PC-9 (cell line): ENCODE measurements around the gene TNFSF4. TPM values are rescaled to one million over a fixed set of nuclear protein-coding genes. Genes with fewer than 3 reads are reported as not detected.

Source experiments
- BruUV-seq: library from RNA; stranded (reverse); fragments of 400-500 nt; replicated peaks from 2 replicates; lab custom pipeline; 2021; lab: Mats Ljungman, UMichigan
- CTCF ChIA-PET: fragments of 300-600 bp; sonication (Branson Sonifier 250); formaldehyde crosslinking; loops from one replicate; lab custom pipeline; 2022; ENCODE audit warnings: antibody characterized with exemption; lab: Charles Lee
- POLR2A ChIA-PET: fragments of 300-600 bp; sonication (Branson Sonifier 250); formaldehyde crosslinking; loops from one replicate; lab custom pipeline; 2022; ENCODE audit warnings: antibody characterized with exemption; ENCODE audit not compliant: unreplicated experiment; lab: Charles Lee
- DNase-seq, 2 experiments: peaks; one replicate each; pipeline versions ENCODE4 v3.0.0 to v3.0.0-alpha.2; 2015 to 2022; ENCODE audit warnings: mixed read lengths in 1 of 2
- H2AFZ ChIP-seq: fragments of 200-600 bp; sonication (generic); 2 replicates; pipeline ENCODE4 v1.8.1; 2017; ENCODE audit warnings: antibody characterized with exemption
- H3F3A ChIP-seq: fragments of 200-600 bp; sonication (generic); 2 replicates; pipeline ENCODE4 v1.8.1; 2017; ENCODE audit warnings: antibody characterized with exemption, mild to moderate bottlenecking, low read depth; ENCODE audit not compliant: insufficient read depth
- H3K27ac ChIP-seq: fragments of 200-600 bp; sonication (generic); 2 replicates; pipeline ENCODE4 v1.6.1; 2016; ENCODE audit warnings: mixed run types
- H3K27me3 ChIP-seq: fragments of 200-600 bp; sonication (generic); 2 replicates; pipeline ENCODE4 v1.6.1; 2016; ENCODE audit warnings: low read depth, mixed run types; ENCODE audit not compliant: insufficient read depth
- H3K36me3 ChIP-seq: fragments of 200-600 bp; sonication (generic); 2 replicates; pipeline ENCODE4 v1.6.1; 2016; ENCODE audit warnings: low read depth, mixed run types
- H3K4me1 ChIP-seq: fragments of 200-600 bp; sonication (generic); replicated peaks from 2 replicates; pipeline ENCODE4 v1.6.1; 2016; ENCODE audit warnings: mixed run types; ENCODE audit not compliant: insufficient read depth
- H3K4me2 ChIP-seq: fragments of 200-600 bp; sonication (generic); 2 replicates; pipeline ENCODE4 v1.6.1; 2017; ENCODE audit warnings: mixed run types
- H3K4me3 ChIP-seq: fragments of 200-600 bp; sonication (generic); 2 replicates; pipeline ENCODE4 v1.6.1; 2016; ENCODE audit warnings: mixed run types
- H3K79me2 ChIP-seq: fragments of 200-600 bp; sonication (generic); 2 replicates; pipeline ENCODE4 v1.6.1; 2017; ENCODE audit warnings: low read depth, mixed run types
- H3K9me2 ChIP-seq: fragments of 200-600 bp; sonication (generic); 2 replicates; pipeline ENCODE4 v1.8.1; 2017; ENCODE audit warnings: mild to moderate bottlenecking; ENCODE audit not compliant: insufficient read depth
- H3K9me3 ChIP-seq: fragments of 200-600 bp; sonication (generic); 2 replicates; pipeline ENCODE4 v1.8.1; 2016; ENCODE audit warnings: low read depth; ENCODE audit not compliant: insufficient read depth
- H4K20me1 ChIP-seq: fragments of 200-600 bp; sonication (generic); 2 replicates; pipeline ENCODE4 v1.8.1; 2017; ENCODE audit not compliant: insufficient read depth
- EZH2 ChIP-seq: fragments of 200-600 bp; sonication (generic); IDR thresholded peaks from 2 replicates; pipeline ENCODE4 v1.8.0; 2017; ENCODE audit warnings: antibody characterized with exemption, low read depth
- intact Hi-C: fragments of 100-400 bp; cut with micrococcal nuclease; formaldehyde crosslinking; loops from one replicate; pipeline ENCODE4 v1.10.0; 2022; ENCODE audit not compliant: unreplicated experiment
- total RNA-seq: library from RNA; stranded (reverse); gene quantifications from 2 replicates; pipeline ENCODE4 v1.2.3, GENCODE V29; 2021
- TF ChIP-seq, protein P1 (sequence below): fragments of 200-600 bp; sonication (generic); conservative IDR thresholded peaks from 2 replicates; pipeline ENCODE4 v1.6.1; 2017; ENCODE audit warnings: mixed run types, antibody characterized with exemption, mild to moderate bottlenecking, moderate library complexity

Gene TNFSF4
- total RNA-seq, 1 experiment from 2014 or later: 1.5 TPM

DNA sequence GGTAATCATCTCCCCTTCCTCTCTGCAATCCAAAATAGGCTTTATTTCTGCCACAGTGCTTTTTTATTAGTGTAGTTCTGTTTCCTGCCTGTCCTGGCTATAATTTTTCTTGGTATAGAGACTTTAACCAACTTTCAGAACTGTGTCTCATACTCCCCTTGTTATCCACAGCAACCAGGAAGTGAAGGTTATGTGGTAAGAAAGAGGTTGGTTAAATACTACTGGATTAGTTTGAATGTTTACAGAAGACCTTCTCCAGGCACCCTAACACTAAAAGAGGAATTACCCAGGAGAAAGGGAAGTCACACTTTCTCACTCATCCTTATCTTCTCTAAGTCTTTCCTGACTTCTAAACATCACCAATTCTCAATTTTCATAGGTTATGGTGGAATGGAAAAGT lies 17.8 kb upstream of the TNFSF4 start:
- H3K4me1 ChIP-seq: no peaks in the 10 kb centered on the region
- CTCF ChIA-PET: no interaction called here

DNA sequence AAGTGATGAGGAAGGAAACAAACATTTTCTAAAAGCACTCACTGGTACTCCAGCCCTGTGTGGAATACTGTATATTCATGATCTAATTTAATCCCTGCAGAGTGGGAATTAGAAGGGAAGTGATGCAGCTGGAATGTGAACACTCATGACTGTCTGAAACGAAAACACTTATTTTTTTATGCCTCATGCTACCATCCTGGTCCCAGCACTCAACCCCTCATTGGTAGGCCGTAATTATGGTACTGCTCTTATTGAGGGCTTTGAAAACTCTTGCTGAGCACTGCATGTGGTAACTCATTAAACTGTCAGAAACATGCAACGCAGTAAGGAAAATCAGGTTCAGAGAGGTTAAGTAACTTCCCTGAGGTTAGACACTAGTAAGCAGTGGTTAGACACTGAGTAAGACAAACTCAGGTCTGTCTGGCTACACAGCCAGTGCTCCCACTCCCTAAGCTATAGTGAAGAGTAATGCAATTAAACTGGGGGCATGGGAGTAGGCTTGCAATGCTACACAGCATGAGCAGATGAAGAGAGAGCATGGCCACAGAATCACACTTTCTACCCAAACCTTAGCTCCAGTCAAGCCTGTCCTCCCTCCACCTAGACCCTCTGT lies 17.3 kb upstream of the TNFSF4 start:
- no peaks in the 10 kb centered on the region for H3K79me2 ChIP-seq
- no peak overlapping the region for H3K4me3 ChIP-seq
- H3K27me3 ChIP-seq: no peaks in the 10 kb centered on the region
- no peaks in the 10 kb centered on the region for H3F3A ChIP-seq
- H2AFZ ChIP-seq: no peak overlapping the region
- CTCF ChIA-PET: no interaction called here
- intact Hi-C loops: no loop called here
- no peaks in the 10 kb centered on the region for H3K9me3 ChIP-seq
- no peak for TF ChIP-seq EZH2
- TF ChIP-seq, protein P1, sequence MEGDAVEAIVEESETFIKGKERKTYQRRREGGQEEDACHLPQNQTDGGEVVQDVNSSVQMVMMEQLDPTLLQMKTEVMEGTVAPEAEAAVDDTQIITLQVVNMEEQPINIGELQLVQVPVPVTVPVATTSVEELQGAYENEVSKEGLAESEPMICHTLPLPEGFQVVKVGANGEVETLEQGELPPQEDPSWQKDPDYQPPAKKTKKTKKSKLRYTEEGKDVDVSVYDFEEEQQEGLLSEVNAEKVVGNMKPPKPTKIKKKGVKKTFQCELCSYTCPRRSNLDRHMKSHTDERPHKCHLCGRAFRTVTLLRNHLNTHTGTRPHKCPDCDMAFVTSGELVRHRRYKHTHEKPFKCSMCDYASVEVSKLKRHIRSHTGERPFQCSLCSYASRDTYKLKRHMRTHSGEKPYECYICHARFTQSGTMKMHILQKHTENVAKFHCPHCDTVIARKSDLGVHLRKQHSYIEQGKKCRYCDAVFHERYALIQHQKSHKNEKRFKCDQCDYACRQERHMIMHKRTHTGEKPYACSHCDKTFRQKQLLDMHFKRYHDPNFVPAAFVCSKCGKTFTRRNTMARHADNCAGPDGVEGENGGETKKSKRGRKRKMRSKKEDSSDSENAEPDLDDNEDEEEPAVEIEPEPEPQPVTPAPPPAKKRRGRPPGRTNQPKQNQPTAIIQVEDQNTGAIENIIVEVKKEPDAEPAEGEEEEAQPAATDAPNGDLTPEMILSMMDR: no peak
- no peaks in the 10 kb centered on the region for H3K36me3 ChIP-seq
- no TSS peak for BruUV-seq
- DNase-seq: no peak
- no peak overlapping the region for H3K27ac ChIP-seq
- POLR2A ChIA-PET: no interaction called here
- H4K20me1 ChIP-seq: no peaks in the 10 kb centered on the region
- H3K9me2 ChIP-seq: no peaks in the 10 kb centered on the region
- no peak overlapping the region for H3K4me2 ChIP-seq
- no peaks in the 10 kb centered on the region for H3K4me1 ChIP-seq

More for the DNA sequence above, 17.8 kb upstream of the TNFSF4 start:
- POLR2A ChIA-PET: no interaction called here
- DNase-seq: no peak
- Histone ChIP-seq H3K27me3 (no peaks in the 10 kb centered on the region), H3K79me2 (no peaks in the 10 kb centered on the region), H3K9me2 (no peaks in the 10 kb centered on the region), H4K20me1 (no peaks in the 10 kb centered on the region), H2AFZ (no peak overlapping the region), H3K27ac (no peak overlapping the region), H3K36me3 (no peaks in the 10 kb centered on the region), H3F3A (no peaks in the 10 kb centered on the region), H3K4me2 (no peak overlapping the region), H3K9me3 (no peaks in the 10 kb centered on the region), H3K4me3 (no peak overlapping the region)
- TF ChIP-seq, protein P1: no peak
- TF ChIP-seq EZH2: no peak
- BruUV-seq: no TSS peak
- intact Hi-C loops: no loop called here

GRCh38 chr1:173223031-173223380 lies 15.9 kb upstream of the TNFSF4 start:
- Histone ChIP-seq H3K27ac (no peak overlapping the region), H3K4me2 (no peak overlapping the region), H3K79me2 (no peaks in the 10 kb centered on the region), H2AFZ (no peak overlapping the region), H3F3A (no peaks in the 10 kb centered on the region), H3K9me2 (no peaks in the 10 kb centered on the region), H3K4me3 (no peak overlapping the region), H4K20me1 (no peaks in the 10 kb centered on the region), H3K4me1 (no peaks in the 10 kb centered on the region), H3K27me3 (no peaks in the 10 kb centered on the region), H3K36me3 (no peaks in the 10 kb centered on the region), H3K9me3 (no peaks in the 10 kb centered on the region)
- TF ChIP-seq, protein P1: no peak
- no peak for TF ChIP-seq EZH2
- ChIA-PET CTCF (no interaction called here), POLR2A (no interaction called here)
- no TSS peak for BruUV-seq
- DNase-seq: no peak
- intact Hi-C loops: no loop called here
